Stimulated activated CD4-positive, alpha-beta T cell treated with anti-CD3 and anti-CD28 coated beads, Interleukin-15, amount 100 ng/mL, for 48 hours (primary cell): Measurements from ENCODE around the gene PNMA3.
"Not testable (repeated sequence)": the region's sequence is repeated elsewhere in the genome, so short reads cannot be mapped to it uniquely, and the experiment has no call there.

ENCODE experiments used
- DNase-seq, 2 donors: peaks; one replicate each; pipeline ENCODE4 v3.0.0-alpha.2; 2020; ENCODE audit warnings: low read depth in 2 of 2

The PNMA3 gene, protein sequence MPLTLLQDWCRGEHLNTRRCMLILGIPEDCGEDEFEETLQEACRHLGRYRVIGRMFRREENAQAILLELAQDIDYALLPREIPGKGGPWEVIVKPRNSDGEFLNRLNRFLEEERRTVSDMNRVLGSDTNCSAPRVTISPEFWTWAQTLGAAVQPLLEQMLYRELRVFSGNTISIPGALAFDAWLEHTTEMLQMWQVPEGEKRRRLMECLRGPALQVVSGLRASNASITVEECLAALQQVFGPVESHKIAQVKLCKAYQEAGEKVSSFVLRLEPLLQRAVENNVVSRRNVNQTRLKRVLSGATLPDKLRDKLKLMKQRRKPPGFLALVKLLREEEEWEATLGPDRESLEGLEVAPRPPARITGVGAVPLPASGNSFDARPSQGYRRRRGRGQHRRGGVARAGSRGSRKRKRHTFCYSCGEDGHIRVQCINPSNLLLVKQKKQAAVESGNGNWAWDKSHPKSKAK

GRCh38 chrX:153055871-153056749 is at the start of gene PNMA3:
Gene PNMA3 (plus strand): TSS chrX:153056470. CDS start chrX:153057056, 586 bp downstream.
- DNase-seq, result no peak

- DNase-seq, result not testable (repeated sequence)
Measured at GRCh38 chrX:153017174-153017573, 39.1 kb upstream of the PNMA3 start.

GRCh38 chrX:153019166-153019565 is 37.1 kb upstream of the PNMA3 start:
- no peak for DNase-seq

DNA sequence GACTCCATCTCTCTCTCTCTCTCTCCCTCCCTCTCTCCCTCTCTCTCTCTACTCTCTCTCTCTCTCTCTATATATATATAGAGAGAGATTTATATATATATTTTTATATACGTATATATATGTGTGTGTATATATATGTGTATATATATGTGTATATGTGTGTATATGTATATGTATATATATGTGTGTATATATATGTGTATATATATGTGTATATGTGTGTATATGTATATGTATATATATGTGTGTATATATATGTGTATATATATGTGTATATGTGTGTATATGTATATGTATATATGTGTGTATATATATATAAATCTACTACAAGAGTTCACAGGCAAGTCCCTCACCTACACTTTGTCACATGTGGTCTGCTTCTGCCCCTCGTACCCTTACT is 29.8 kb upstream of the PNMA3 start:
- not testable (repeated sequence) for DNase-seq

DNA sequence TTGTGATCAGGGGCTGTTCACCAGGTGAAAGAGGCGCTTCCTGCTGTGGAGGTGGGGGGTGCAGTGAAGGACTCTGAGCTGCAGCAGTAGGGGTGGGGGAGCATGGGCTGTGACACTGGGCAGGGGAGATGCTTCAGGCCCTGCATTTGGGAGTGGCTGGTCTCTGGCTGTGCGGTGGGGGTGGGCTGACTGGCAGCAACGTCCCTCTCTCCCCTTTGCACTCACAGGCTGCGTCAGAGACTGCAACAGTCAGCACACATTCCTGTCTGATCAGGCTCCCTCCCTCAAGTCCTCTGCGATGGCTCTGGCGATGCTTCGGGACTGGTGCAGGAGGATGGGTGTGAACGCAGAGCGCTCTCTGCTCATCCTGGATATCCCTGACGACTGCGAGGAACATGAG is 27.8 kb upstream of the PNMA3 start:
- DNase-seq, result not testable (repeated sequence)

- no peak for DNase-seq
Measured at GRCh38 chrX:153029162-153029561, 27.1 kb upstream of the PNMA3 start.

- DNase-seq, result no peak
Measured at GRCh38 chrX:153029875-153030274, 26.4 kb upstream of the PNMA3 start.

DNA sequence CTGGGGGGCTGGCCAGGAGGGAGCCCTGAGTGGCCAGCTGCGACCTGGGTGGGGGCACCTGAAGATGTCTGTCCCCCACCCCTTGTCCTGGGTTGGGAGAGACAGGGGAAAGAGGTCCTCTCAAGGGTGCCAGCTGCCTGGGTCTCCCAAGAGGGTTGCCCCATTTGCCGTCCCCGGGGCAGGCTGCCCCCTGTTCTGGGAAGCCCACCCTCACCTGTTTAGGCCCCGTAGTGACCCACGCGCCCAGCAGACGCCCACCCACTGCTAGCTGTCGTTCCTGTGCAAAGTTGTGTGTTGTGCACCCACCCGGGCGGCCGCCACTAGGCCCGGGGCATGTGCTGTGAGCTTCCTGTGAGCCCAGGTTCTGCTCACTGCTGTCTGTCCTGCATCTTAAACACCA is 25.5 kb upstream of the PNMA3 start:
- no peak for DNase-seq

- peak; percentile 27 to 61 for DNase-seq
Measured at GRCh38 chrX:153032397-153033118, 23.7 kb upstream of the PNMA3 start.

- DNase-seq, result no peak
Measured at GRCh38 chrX:153049093-153049492, 7.2 kb upstream of the PNMA3 start.

DNA sequence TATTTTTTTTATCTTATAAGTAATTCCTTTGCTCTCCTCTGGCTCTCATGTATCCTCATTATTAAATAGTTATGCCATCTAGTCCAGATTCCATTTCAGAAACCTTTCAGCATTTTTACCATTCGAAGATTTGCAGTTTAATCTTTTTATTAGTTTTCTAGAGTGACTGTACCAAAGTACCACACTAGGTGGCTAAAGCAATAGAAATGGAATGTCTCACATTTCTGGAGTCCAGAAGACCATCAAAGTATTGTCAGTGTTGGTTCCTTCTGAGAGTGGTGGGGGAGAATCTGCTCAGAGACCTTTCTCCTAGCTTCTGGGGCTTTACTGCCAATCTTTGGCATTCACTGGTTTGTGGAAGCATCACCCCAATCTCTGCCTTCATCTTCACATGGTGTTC is 3.7 kb upstream of the PNMA3 start:
- DNase-seq, result no peak

DNA sequence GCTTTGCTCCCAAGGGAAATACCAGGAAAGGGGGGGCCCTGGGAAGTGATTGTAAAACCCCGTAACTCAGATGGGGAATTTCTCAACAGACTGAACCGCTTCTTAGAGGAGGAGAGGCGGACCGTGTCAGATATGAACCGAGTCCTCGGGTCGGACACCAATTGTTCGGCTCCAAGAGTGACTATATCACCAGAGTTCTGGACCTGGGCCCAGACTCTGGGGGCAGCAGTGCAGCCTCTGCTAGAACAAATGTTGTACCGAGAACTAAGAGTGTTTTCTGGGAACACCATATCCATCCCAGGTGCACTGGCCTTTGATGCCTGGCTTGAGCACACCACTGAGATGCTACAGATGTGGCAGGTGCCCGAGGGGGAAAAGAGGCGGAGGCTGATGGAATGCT is 1.0 kb downstream of the PNMA3 start:
- no peak for DNase-seq

DNA sequence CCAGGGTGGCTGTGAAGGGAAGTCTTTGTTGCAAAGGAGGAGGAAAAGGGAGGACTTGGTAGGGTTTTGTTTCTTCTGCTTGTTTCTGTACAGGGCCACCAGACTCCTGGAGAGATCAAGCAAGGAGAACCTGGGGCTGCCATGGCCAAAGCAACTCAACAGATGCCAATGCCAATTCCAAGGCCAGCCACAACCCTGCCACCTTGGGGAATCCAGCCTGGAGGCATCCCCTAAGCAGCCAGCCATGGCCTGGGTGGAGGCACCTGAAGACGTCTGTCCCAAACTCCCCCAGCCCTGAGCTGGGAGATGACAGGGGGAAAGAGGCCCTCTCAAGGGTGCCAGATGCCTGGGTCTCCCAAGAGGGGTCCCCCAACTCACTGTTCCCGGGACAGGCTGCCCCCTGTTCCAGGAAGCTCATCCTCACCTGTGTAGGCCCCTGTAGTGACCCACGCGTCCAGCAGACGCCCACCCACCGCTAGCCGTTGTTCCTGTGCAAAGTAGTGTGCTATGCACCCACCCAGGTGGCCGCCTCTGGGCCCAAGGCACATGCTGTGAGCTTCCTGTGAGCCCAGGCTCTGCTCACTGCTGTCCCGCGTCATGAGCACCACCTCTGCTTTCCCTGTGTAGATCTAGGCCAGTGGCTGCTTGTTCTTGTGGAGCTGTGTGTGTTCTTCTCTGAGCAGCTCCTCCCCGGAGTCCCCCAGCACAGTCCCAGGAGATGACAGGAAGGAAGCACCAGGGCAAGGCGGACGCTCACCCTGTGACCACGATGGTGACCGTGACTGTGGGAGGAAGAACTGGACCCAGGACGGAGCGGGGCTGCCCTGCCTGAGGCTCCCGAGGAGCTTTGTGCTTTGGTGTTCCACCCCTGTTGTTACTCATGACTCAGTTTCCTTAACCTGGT is 3.2 kb downstream of the PNMA3 start:
- no peak for DNase-seq

DNA sequence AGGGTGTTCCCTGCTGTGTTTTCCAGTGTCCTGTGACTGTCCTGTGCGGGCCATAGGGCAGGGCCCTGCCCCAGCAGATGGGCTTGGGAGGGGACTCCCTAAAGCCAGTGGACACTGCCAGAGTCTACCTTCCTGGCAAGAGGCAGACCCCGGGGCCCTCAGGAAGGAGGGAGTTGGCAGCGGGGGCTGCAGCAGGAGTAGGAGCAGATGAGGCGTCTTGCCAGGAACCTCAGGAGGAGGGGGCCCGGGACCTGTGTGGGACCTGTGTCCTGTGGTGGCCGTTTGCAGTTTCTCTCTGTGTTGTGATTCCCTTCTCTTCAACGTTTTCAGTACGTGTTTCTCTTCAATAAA is 3.8 kb downstream of the PNMA3 start:
- no peak for DNase-seq

GRCh38 chrX:153061732-153062131 is 5.5 kb downstream of the PNMA3 start:
- DNase-seq, result no peak

- no peak for DNase-seq
Measured at GRCh38 chrX:153063315-153063714, 7.0 kb downstream of the PNMA3 start.

DNA sequence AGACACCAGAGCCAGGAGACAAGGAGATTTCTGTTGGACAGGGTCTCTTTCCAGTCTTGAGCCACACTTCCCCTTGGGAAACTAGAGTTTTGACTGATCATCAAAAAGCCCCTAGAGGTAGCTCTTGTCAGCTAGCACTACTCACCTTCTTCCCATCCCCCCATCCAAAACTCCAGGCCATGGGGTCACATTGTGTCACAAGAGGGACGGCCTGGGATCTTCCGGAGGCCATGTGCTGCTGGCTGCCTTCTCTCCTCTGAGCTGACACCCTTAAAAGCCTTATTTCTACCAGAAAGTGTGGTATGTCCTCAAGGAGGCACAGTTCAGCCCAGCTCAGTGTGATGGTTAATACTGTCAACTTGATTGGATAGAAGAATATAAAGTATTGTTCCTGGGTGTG is 7.8 kb downstream of the PNMA3 start:
- no peak for DNase-seq

GRCh38 chrX:153065389-153065788 is 9.1 kb downstream of the PNMA3 start:
- DNase-seq, result no peak

- DNase-seq, result not testable (repeated sequence)
Measured at GRCh38 chrX:153066402-153066801, 10.1 kb downstream of the PNMA3 start.

DNA sequence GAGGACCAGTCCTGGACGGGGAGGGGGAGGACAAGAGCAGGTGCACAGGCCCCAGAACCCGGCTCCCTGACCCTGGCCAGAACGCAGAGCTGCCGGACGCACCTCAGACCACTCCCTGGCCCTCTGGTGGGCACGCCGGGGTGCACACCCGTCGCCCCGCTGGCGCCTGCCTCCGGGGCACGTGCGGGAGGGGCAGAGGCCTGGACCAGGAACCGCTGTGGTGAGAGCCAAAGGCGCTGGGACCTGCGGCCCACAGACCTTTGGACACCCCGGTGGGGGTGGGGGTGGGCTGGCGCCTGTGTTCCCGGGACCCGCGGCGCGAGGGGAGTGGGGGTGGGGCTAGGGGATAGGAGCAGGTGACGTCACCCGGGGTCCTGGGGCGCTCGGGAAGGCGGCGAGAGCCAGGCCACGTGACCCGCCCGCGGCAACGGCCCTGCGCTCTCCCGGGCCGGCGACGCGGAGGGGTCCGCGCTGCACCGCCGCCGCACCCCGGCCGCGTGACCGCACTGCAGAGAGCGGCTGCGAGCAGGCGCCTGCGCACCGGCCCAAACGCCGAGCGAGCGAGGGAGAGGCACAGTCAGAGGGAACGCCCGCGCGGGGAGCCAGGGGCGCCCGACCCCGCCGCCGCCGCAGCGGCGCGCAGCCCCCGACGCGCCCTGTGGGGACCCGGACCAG is 15.8 kb downstream of the PNMA3 start, which contains the start of gene PNMA6A:
TSS of gene PNMA6A (plus strand) at position 546 of the 675 bp plus-strand sequence. CDS start 609 bp downstream, outside the sequence.
- not testable (repeated sequence) for DNase-seq
